HepG2 (cell line): ENCODE results near the gene SLC25A15. TPM values are rescaled to one million over a fixed set of nuclear protein-coding genes. Genes with fewer than 3 reads are reported as not detected.
A peak's percentile ranks its signal among the peaks of the same experiment; 100 is the strongest.
"Not testable (repeated sequence)": the region's sequence is repeated elsewhere in the genome, so short reads cannot be mapped to it uniquely, and the experiment has no call there.

Source experiments
- ATAC-seq: fragments of 200-7000 bp; cut with Tn5 transposase; 3 replicates; pipeline ENCODE4 v1.9.1; 2020; ENCODE audit warnings: mild to moderate bottlenecking, moderate library complexity
- BruUV-seq: library from RNA; stranded (reverse); fragments of 400-500 nt; replicated peaks from 2 replicates; lab custom pipeline; 2021; lab: Mats Ljungman, UMichigan
- CTCF ChIA-PET: fragments of 300-600 bp; formaldehyde crosslinking; extraction: SDS; loops from one replicate; lab custom pipeline; 2021; ENCODE audit warnings: low total read pairs, inconsistent platforms, low intra/inter-chr PET ratio; lab: Yijun Ruan, JAX
- POLR2A ChIA-PET: fragments of 350-600 bp; sonication (Branson Sonifier 250); formaldehyde crosslinking; loops from one replicate; lab custom pipeline; 2020; ENCODE audit warnings: antibody characterized with exemption, inconsistent platforms; lab: Yijun Ruan, JAX
- DNase-seq: peaks from one replicate; pipeline ENCODE4 v3.0.0-alpha.2; 2015; ENCODE audit warnings: low spot score
- FAIRE-seq: peaks from 3 replicates; lab custom pipeline; 2011; peaks lifted over from hg19 to GRCh38; lab: Jason Lieb, UNC
- H2AFZ ChIP-seq: one replicate; pipeline ENCODE4 v1.6.1; 2011; ENCODE audit warnings: low read length, inconsistent platforms
- H3K27ac ChIP-seq: fragments of 300-600 bp; 3 replicates; pipeline ENCODE4 v1.8.0; 2011; ENCODE audit warnings: mixed run types, mild to moderate bottlenecking, mixed read lengths, low read length, inconsistent platforms; ENCODE audit not compliant: insufficient read depth; ENCODE audit errors: extremely low read length
- H3K27me3 ChIP-seq, 2 experiments: fragments of 200-600 bp in 1 of 2; 2 replicates in 1 of 2; 3 replicates in 1 of 2; pipeline versions ENCODE4 v1.6.0 to v1.8.0; 2011; ENCODE audit warnings: low read length in 2 of 2, mild to moderate bottlenecking in 2 of 2, moderate library complexity in 2 of 2, inconsistent platforms in 1 of 2; ENCODE audit not compliant: insufficient read depth in 2 of 2, control insufficient read depth in 1 of 2
- H3K36me3 ChIP-seq, 2 experiments: fragments of 200-600 bp in 1 of 2; replicated peaks in 1 of 2; 2 replicates in 1 of 2; 3 replicates in 1 of 2; pipeline versions ENCODE4 v1.5.1 to v1.8.0; 2011; ENCODE audit warnings: low read length in 2 of 2, inconsistent platforms in 1 of 2; ENCODE audit not compliant: insufficient read depth in 2 of 2, control insufficient read depth in 1 of 2
- H3K4me1 ChIP-seq: 2 replicates; pipeline ENCODE4 v1.5.1; 2012; ENCODE audit warnings: low read length, inconsistent platforms; ENCODE audit not compliant: insufficient read depth
- H3K4me2 ChIP-seq: 2 replicates; pipeline ENCODE4 v1.6.0; 2011; ENCODE audit warnings: low read depth, low read length, inconsistent platforms
- H3K4me3 ChIP-seq, 3 experiments: fragments of 200-600 bp in 1 of 3; sonication (generic), shearing (Covaris generic) in 1 of 3; replicated peaks in 1 of 3; 2 replicates each; pipeline ENCODE4 v1.5.1; 2011 to 2016; ENCODE audit warnings: low read length in 3 of 3, inconsistent platforms in 2 of 3, low read depth in 2 of 3, mild to moderate bottlenecking in 2 of 3, control low read depth in 1 of 3, mixed read lengths in 1 of 3; ENCODE audit not compliant: insufficient read depth in 1 of 3
- H3K79me2 ChIP-seq: one replicate; pipeline ENCODE4 v1.6.1; 2011; ENCODE audit warnings: low read length, inconsistent platforms; ENCODE audit not compliant: insufficient read depth
- H3K9ac ChIP-seq: 2 replicates; pipeline ENCODE4 v1.6.0; 2011; ENCODE audit warnings: mild to moderate bottlenecking, low read depth, low read length, inconsistent platforms; ENCODE audit not compliant: insufficient read depth
- H3K9me3 ChIP-seq: 2 replicates; pipeline ENCODE4 v1.5.1; 2012; ENCODE audit warnings: mild to moderate bottlenecking, low read length
- H4K20me1 ChIP-seq: 2 replicates; pipeline ENCODE4 v1.6.0; 2011; ENCODE audit warnings: inconsistent platforms, mild to moderate bottlenecking, low read length, moderate library complexity; ENCODE audit not compliant: insufficient read depth
- ARNTL ChIP-seq: sonication (generic); formaldehyde crosslinking; IDR thresholded peaks from 2 replicates; pipeline ENCODE4 v1.4.0; 2020; ENCODE audit warnings: mild to moderate bottlenecking, missing genetic modification reagents
- ASH2L ChIP-seq: fragments of 300-600, 200-600 bp; sonication (generic); IDR thresholded peaks from 2 replicates; pipeline ENCODE4 v1.7.0; 2017; ENCODE audit warnings: low read depth, mild to moderate bottlenecking, moderate library complexity, mixed read lengths, low read length; ENCODE audit not compliant: insufficient read length
- CEBPB ChIP-seq: IDR thresholded peaks from 2 replicates; pipeline ENCODE4 v1.6.1; 2011; ENCODE audit warnings: low read depth, low read length, improper control_type of control experiment, borderline replicate concordance
- CEBPG ChIP-seq: IDR thresholded peaks from 2 replicates; pipeline ENCODE4 v1.6.1; 2016
- MED1 ChIP-seq: sonication (generic); formaldehyde crosslinking; IDR thresholded peaks from 2 replicates; pipeline ENCODE4 v1.4.0; 2020; ENCODE audit warnings: missing genetic modification reagents
- MEIS2 ChIP-seq: sonication (generic); formaldehyde crosslinking; IDR thresholded peaks from 2 replicates; pipeline ENCODE4 v1.9.0; 2021; ENCODE audit warnings: mild to moderate bottlenecking, missing genetic modification reagents
- MYNN ChIP-seq: sonication (generic); formaldehyde crosslinking; IDR thresholded peaks from 2 replicates; pipeline ENCODE4 v1.4.0; 2020; ENCODE audit warnings: mild to moderate bottlenecking, low read depth, missing genetic modification reagents
- NR2F6 ChIP-seq, 2 experiments: IDR thresholded peaks; 2 replicates each; pipeline ENCODE4 v1.6.1; 2016; ENCODE audit warnings: antibody characterized with exemption in 1 of 2, mild to moderate bottlenecking in 1 of 2
- ZBTB43 ChIP-seq: sonication (generic); formaldehyde crosslinking; conservative IDR thresholded peaks from 2 replicates; pipeline ENCODE4 v1.4.0; 2020; ENCODE audit warnings: missing genetic modification reagents
- ZBTB46 ChIP-seq: sonication (generic); formaldehyde crosslinking; IDR thresholded peaks from 2 replicates; pipeline ENCODE4 v1.4.0; 2020; ENCODE audit warnings: mild to moderate bottlenecking, missing genetic modification reagents, borderline replicate concordance
- ZNF430 ChIP-seq: sonication (generic); formaldehyde crosslinking; IDR thresholded peaks from 2 replicates; pipeline ENCODE4 v1.9.0; 2021; ENCODE audit warnings: mild to moderate bottlenecking, missing genetic modification reagents
- ZNF556 ChIP-seq: sonication (generic); formaldehyde crosslinking; IDR thresholded peaks from 2 replicates; pipeline ENCODE4 v1.4.0; 2020; ENCODE audit warnings: mild to moderate bottlenecking, missing genetic modification reagents, borderline replicate concordance
- WGBS: methylation state at CpG from one replicate; pipeline ENCODE4 v1.1.6; 2017; ENCODE audit warnings: low lambda C conversion rate; 5-methylcytosine and 5-hydroxymethylcytosine counted together
- in situ Hi-C: cut with HindIII; loops from 2 replicates; pipeline ENCODE4 v1.10.0; 2017; ENCODE audit warnings: low pct_unique_long_range_greater_than_20kb; ENCODE audit not compliant: extremely low pct_ligation_motif_present
- intact Hi-C: fragments of 100-400 bp; cut with micrococcal nuclease; formaldehyde crosslinking; loops from one replicate; pipeline ENCODE4 v1.10.0; 2022; ENCODE audit not compliant: unreplicated experiment
- polyA plus RNA-seq, 8 experiments: library from polyadenylated mRNA; depleted of rRNA in 3 of 8; stranded (reverse) in 7 of 8; unstranded in 1 of 8; fragments of >200 nt; fragmentation: Illumina TruSeq in 4 of 8; extraction: Trizol in 4 of 8; gene quantifications; 2 replicates each; pipeline versions ENCODE4 v1.2.1 to v1.2.3, GENCODE V29; 2011 to 2016; ENCODE audit warnings: low read depth in 4 of 8, missing spikeins in 1 of 8, mixed read lengths in 1 of 8; ENCODE audit not compliant: insufficient read depth in 1 of 8
- total RNA-seq, 5 experiments: library from RNA; depleted of rRNA; stranded (reverse); fragments of >200 nt; fragmentation: Illumina TruSeq; extraction: Trizol; gene quantifications; 2 replicates each; pipeline ENCODE4 v1.2.3, GENCODE V29; 2016; ENCODE audit warnings: low read depth in 1 of 5
- TF ChIP-seq, protein P1 (sequence below): IDR thresholded peaks from 2 replicates; pipeline ENCODE4 v1.4.0; 2020; ENCODE audit warnings: mild to moderate bottlenecking, missing genetic modification reagents
- TF ChIP-seq, protein P2 (sequence below): sonication (generic); formaldehyde crosslinking; IDR thresholded peaks from 2 replicates; pipeline ENCODE4 v1.8.1; 2023; ENCODE audit warnings: mild to moderate bottlenecking, missing genetic modification reagents

The SLC25A15 gene
- total and polyA plus RNA-seq, 2 of the 13 experiments (the other 11 are each of a cell fraction or from before 2014, with no cell fraction given): 17.3 to 39.1 TPM

- H3K36me3 ChIP-seq; H4K20me1 ChIP-seq; in situ Hi-C loops; DNase-seq; H3K27me3 ChIP-seq; CTCF ChIA-PET; H2AFZ ChIP-seq; H3K9me3 ChIP-seq; TF ChIP-seq NR2F6 (CRISPR knock-in tag; IDR thresholded peaks at IDR 0.05): not testable (repeated sequence)
- peak; percentile 14 for ATAC-seq
- TSS peak; percentile 86 for BruUV-seq
- POLR2A ChIA-PET: interaction anchor here (1.0 to 6.1 kb wide), 12 partner anchors 8 to 231 kb away, joined by 3 to 65 read pairs (median 8); partner anchors contain the start of genes ELF1 and MRPS31
- Histone ChIP-seq H3K9ac (peak overlapping the region; percentile 96), H3K4me2 (peak overlapping the region; percentile 98), H3K79me2 (peaks cover 30% of the 10 kb centered on the region), H3K4me3 (peak overlapping the region; percentile 89 to 97 (median 92); a peak in 5 of 6 replicates), H3K27ac (peak overlapping the region; percentile 92), H3K4me1 (peaks cover 78% of the 10 kb centered on the region)
- intact Hi-C loops: loop anchor here (5.0 to 10.0 kb wide), 2 partner anchors 106 to 274 kb away; partner anchors contain the start of gene WBP4
- 13% methylated on average over 17 of the region's 18 CpGs for WGBS
- FAIRE-seq: peak; percentile 57
- TF ChIP-seq ARNTL (CRISPR knock-in tag): peak; percentile 56; the same call in 1 of the 2 replicates
- 0 out of 2 replicates have a peak, but pooled peaks have one; percentile 37 for TF ChIP-seq MEIS2 (CRISPR knock-in tag)
- TF ChIP-seq MYNN (CRISPR knock-in tag): 0 out of 2 replicates have a peak, but pooled peaks have one; percentile 30
- TF ChIP-seq, protein P1, sequence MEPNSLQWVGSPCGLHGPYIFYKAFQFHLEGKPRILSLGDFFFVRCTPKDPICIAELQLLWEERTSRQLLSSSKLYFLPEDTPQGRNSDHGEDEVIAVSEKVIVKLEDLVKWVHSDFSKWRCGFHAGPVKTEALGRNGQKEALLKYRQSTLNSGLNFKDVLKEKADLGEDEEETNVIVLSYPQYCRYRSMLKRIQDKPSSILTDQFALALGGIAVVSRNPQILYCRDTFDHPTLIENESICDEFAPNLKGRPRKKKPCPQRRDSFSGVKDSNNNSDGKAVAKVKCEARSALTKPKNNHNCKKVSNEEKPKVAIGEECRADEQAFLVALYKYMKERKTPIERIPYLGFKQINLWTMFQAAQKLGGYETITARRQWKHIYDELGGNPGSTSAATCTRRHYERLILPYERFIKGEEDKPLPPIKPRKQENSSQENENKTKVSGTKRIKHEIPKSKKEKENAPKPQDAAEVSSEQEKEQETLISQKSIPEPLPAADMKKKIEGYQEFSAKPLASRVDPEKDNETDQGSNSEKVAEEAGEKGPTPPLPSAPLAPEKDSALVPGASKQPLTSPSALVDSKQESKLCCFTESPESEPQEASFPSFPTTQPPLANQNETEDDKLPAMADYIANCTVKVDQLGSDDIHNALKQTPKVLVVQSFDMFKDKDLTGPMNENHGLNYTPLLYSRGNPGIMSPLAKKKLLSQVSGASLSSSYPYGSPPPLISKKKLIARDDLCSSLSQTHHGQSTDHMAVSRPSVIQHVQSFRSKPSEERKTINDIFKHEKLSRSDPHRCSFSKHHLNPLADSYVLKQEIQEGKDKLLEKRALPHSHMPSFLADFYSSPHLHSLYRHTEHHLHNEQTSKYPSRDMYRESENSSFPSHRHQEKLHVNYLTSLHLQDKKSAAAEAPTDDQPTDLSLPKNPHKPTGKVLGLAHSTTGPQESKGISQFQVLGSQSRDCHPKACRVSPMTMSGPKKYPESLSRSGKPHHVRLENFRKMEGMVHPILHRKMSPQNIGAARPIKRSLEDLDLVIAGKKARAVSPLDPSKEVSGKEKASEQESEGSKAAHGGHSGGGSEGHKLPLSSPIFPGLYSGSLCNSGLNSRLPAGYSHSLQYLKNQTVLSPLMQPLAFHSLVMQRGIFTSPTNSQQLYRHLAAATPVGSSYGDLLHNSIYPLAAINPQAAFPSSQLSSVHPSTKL (CRISPR knock-in tag): peak; percentile 14; the same call in 1 of the 2 replicates
- TF ChIP-seq ZNF430 (CRISPR knock-in tag): 0 out of 2 replicates have a peak, but pooled peaks have one; percentile 14
- peak; percentile 29; the same call in 1 of the 2 replicates for TF ChIP-seq MED1 (CRISPR knock-in tag)
- TF ChIP-seq ASH2L: peak; percentile 6
- TF ChIP-seq NR2F6 (IDR thresholded peaks at IDR 0.05): 0 out of 2 replicates have a peak, but pooled peaks have one; percentile 23
- TF ChIP-seq ZBTB46 (CRISPR knock-in tag): 0 out of 2 replicates have a peak, but pooled peaks have one; percentile 28
- peak; percentile 79 for TF ChIP-seq CEBPG (CRISPR knock-in tag)
- TF ChIP-seq ZNF556: 0 out of 2 replicates have a peak, but pooled peaks have one; percentile 59
- TF ChIP-seq CEBPB: peak; percentile 76; the same call in 1 of the 2 replicates
- TF ChIP-seq, protein P2, sequence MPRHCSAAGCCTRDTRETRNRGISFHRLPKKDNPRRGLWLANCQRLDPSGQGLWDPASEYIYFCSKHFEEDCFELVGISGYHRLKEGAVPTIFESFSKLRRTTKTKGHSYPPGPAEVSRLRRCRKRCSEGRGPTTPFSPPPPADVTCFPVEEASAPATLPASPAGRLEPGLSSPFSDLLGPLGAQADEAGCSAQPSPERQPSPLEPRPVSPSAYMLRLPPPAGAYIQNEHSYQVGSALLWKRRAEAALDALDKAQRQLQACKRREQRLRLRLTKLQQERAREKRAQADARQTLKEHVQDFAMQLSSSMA: peak; percentile 7; the same call in 1 of the 2 replicates
- 0 out of 2 replicates have a peak, but pooled peaks have one; percentile 46 for TF ChIP-seq ZBTB43 (CRISPR knock-in tag)
These were observed 704 bp upstream of the SLC25A15 start for GRCh38 chr13:40788540-40789274.
